WTC11 (cell line): ENCODE results near the gene AOAH.

Source experiments
- FOXJ3 ChIP-seq: sonication (generic); formaldehyde crosslinking; IDR thresholded peaks from 2 replicates; pipeline ENCODE4 v1.9.0; 2021; ENCODE audit warnings: missing genetic modification reagents, mild to moderate bottlenecking, borderline replicate concordance
- FOXK1 ChIP-seq: sonication (generic); formaldehyde crosslinking; IDR thresholded peaks from 2 replicates; pipeline ENCODE4 v1.8.0; 2022; ENCODE audit warnings: mild to moderate bottlenecking, moderate library complexity, missing genetic modification reagents
- TP53 ChIP-seq: sonication (generic); formaldehyde crosslinking; IDR thresholded peaks from 2 replicates; pipeline ENCODE4 v1.8.1; 2023; ENCODE audit warnings: mild to moderate bottlenecking, missing genetic modification reagents
- TF ChIP-seq, protein P1 (sequence below): sonication (generic); formaldehyde crosslinking; IDR thresholded peaks from 2 replicates; pipeline ENCODE4 v1.8.1; 2023; ENCODE audit warnings: mild to moderate bottlenecking, missing genetic modification reagents, moderate library complexity
- TF ChIP-seq, protein P2 (sequence below): fragments of 200-600 bp; IDR thresholded peaks from 2 replicates; pipeline ENCODE4 v1.8.0; 2022; ENCODE audit warnings: antibody characterized with exemption

DNA sequence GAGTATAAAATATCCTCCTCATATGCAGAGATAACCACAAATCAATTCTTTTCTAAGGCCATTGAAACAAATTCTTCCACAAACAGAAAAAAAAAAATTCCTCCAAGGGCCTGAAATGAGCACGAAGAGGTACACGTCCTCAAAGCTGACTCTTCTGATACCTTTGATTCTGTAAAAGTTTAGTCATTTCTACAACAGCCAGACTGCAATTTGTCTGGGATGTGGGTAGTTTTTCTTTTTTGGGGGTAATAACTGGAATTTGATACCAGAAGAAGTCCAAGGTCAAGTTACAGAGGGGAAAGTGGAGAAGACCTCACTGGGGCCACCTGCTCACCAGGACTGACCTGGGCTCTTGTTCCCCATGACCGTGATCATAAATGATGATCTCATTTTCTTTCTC, 121.8 kb downstream of the AOAH start:
- TF ChIP-seq FOXJ3 (CRISPR knock-in tag): no peak
- TF ChIP-seq TP53 (CRISPR knock-in tag): no peak
- TF ChIP-seq, protein P1, sequence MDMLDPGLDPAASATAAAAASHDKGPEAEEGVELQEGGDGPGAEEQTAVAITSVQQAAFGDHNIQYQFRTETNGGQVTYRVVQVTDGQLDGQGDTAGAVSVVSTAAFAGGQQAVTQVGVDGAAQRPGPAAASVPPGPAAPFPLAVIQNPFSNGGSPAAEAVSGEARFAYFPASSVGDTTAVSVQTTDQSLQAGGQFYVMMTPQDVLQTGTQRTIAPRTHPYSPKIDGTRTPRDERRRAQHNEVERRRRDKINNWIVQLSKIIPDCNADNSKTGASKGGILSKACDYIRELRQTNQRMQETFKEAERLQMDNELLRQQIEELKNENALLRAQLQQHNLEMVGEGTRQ: no peak
- TF ChIP-seq, protein P2, sequence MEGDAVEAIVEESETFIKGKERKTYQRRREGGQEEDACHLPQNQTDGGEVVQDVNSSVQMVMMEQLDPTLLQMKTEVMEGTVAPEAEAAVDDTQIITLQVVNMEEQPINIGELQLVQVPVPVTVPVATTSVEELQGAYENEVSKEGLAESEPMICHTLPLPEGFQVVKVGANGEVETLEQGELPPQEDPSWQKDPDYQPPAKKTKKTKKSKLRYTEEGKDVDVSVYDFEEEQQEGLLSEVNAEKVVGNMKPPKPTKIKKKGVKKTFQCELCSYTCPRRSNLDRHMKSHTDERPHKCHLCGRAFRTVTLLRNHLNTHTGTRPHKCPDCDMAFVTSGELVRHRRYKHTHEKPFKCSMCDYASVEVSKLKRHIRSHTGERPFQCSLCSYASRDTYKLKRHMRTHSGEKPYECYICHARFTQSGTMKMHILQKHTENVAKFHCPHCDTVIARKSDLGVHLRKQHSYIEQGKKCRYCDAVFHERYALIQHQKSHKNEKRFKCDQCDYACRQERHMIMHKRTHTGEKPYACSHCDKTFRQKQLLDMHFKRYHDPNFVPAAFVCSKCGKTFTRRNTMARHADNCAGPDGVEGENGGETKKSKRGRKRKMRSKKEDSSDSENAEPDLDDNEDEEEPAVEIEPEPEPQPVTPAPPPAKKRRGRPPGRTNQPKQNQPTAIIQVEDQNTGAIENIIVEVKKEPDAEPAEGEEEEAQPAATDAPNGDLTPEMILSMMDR: no peak
- no peak for TF ChIP-seq FOXK1 (CRISPR knock-in tag)
